HCT116 (cell line): Measurements from ENCODE around the gene ACTA2.

Experiments used
- CEBPB ChIP-seq: IDR thresholded peaks from 2 replicates; pipeline ENCODE4 v1.6.1; 2012; ENCODE audit warnings: low read depth
- EGR1 ChIP-seq: IDR thresholded peaks from 2 replicates; pipeline ENCODE4 v1.6.1; 2012; ENCODE audit warnings: low read depth
- EZH2 ChIP-seq: fragments of 200-600 bp; sonication (generic); IDR thresholded peaks from 2 replicates; pipeline ENCODE4 v1.6.1; 2017; ENCODE audit warnings: antibody characterized with exemption, mixed run types
- JUND ChIP-seq: IDR thresholded peaks from 2 replicates; pipeline ENCODE4 v1.6.1; 2012
- MAX ChIP-seq: IDR thresholded peaks from 2 replicates; pipeline ENCODE4 v1.6.1; 2012
- POLR2A ChIP-seq: IDR thresholded peaks from 2 replicates; pipeline ENCODE4 v1.7.0; 2011; ENCODE audit warnings: borderline replicate concordance; ENCODE audit not compliant: insufficient read depth, insufficient read length; ENCODE audit errors: extremely low read depth
- POLR2AphosphoS5 ChIP-seq: IDR thresholded peaks from 2 replicates; pipeline ENCODE4 v1.6.1; 2011; ENCODE audit warnings: mild to moderate bottlenecking, low read depth, low read length, moderate library complexity
- SIN3A ChIP-seq: IDR thresholded peaks from 2 replicates; pipeline ENCODE4 v1.6.1; 2012; ENCODE audit warnings: low read depth
- SP1 ChIP-seq: IDR thresholded peaks from 2 replicates; pipeline ENCODE4 v1.6.1; 2012; ENCODE audit warnings: low read depth
- TF ChIP-seq, protein P1 (sequence below): IDR thresholded peaks from 2 replicates; pipeline ENCODE4 v1.6.1; 2012; ENCODE audit warnings: low read depth
- TF ChIP-seq, protein P2 (sequence below), 3 experiments: fragments of 200-600 bp in 1 of 3; sonication (generic) in 1 of 3; IDR thresholded peaks in 2 of 3; conservative IDR thresholded peaks in 1 of 3; 2 replicates each; pipeline ENCODE4 v1.5.1; 2012 to 2017; ENCODE audit warnings: low read depth in 2 of 3, low read length in 2 of 3, antibody characterized with exemption in 1 of 3, borderline replicate concordance in 1 of 3, control low read depth in 1 of 3, mild to moderate bottlenecking in 1 of 3, mixed read lengths in 1 of 3, mixed run types in 1 of 3, moderate library complexity in 1 of 3; ENCODE audit not compliant: insufficient read depth in 1 of 3

DNA sequence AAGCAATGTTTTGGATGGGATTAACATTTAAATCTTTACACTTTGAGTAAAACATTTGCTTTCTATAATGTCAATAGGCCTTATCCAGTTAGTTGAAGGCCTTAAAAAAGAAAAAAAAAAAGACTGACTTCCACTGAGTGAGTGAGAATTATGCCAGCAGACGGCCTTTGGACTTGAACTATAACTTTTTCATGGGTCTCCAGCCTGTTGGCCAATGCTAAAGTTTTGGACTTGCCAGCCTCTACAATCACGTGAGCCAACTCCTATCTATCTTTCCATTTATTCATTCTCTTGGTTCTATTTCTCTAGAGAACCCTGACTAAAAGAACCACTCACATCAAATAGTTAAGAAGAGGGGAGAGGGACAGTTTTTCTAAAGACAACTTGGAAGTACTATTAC is 35.3 kb upstream of the ACTA2 start:
- TF ChIP-seq, protein P1, sequence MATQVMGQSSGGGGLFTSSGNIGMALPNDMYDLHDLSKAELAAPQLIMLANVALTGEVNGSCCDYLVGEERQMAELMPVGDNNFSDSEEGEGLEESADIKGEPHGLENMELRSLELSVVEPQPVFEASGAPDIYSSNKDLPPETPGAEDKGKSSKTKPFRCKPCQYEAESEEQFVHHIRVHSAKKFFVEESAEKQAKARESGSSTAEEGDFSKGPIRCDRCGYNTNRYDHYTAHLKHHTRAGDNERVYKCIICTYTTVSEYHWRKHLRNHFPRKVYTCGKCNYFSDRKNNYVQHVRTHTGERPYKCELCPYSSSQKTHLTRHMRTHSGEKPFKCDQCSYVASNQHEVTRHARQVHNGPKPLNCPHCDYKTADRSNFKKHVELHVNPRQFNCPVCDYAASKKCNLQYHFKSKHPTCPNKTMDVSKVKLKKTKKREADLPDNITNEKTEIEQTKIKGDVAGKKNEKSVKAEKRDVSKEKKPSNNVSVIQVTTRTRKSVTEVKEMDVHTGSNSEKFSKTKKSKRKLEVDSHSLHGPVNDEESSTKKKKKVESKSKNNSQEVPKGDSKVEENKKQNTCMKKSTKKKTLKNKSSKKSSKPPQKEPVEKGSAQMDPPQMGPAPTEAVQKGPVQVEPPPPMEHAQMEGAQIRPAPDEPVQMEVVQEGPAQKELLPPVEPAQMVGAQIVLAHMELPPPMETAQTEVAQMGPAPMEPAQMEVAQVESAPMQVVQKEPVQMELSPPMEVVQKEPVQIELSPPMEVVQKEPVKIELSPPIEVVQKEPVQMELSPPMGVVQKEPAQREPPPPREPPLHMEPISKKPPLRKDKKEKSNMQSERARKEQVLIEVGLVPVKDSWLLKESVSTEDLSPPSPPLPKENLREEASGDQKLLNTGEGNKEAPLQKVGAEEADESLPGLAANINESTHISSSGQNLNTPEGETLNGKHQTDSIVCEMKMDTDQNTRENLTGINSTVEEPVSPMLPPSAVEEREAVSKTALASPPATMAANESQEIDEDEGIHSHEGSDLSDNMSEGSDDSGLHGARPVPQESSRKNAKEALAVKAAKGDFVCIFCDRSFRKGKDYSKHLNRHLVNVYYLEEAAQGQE: no peak
- TF ChIP-seq POLR2A: no peak
- TF ChIP-seq, protein P2, sequence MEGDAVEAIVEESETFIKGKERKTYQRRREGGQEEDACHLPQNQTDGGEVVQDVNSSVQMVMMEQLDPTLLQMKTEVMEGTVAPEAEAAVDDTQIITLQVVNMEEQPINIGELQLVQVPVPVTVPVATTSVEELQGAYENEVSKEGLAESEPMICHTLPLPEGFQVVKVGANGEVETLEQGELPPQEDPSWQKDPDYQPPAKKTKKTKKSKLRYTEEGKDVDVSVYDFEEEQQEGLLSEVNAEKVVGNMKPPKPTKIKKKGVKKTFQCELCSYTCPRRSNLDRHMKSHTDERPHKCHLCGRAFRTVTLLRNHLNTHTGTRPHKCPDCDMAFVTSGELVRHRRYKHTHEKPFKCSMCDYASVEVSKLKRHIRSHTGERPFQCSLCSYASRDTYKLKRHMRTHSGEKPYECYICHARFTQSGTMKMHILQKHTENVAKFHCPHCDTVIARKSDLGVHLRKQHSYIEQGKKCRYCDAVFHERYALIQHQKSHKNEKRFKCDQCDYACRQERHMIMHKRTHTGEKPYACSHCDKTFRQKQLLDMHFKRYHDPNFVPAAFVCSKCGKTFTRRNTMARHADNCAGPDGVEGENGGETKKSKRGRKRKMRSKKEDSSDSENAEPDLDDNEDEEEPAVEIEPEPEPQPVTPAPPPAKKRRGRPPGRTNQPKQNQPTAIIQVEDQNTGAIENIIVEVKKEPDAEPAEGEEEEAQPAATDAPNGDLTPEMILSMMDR (IDR thresholded peaks at IDR 0.05 in 2 of 3, conservative IDR thresholded peaks at IDR 0.05 in 1 of 3; ENCODE audit: borderline replicate concordance in 1 of 3, insufficient read depth in 1 of 3, low read depth in 2 of 3, low read length in 2 of 3): no peak
- no peak for TF ChIP-seq SP1
- no peak for TF ChIP-seq SIN3A
- no peak for TF ChIP-seq POLR2AphosphoS5
- TF ChIP-seq EGR1: no peak
- no peak for TF ChIP-seq MAX
- no peak for TF ChIP-seq JUND
- no peak for TF ChIP-seq EZH2
- TF ChIP-seq CEBPB: no peak
